ENCODE results near the gene TWSG1. TPM values are rescaled to one million over a fixed set of nuclear protein-coding genes. Genes with fewer than 3 reads are reported as not detected.
A peak's percentile ranks its signal among the peaks of the same experiment; 100 is the strongest.
"Not testable (repeated sequence)": the region's sequence is repeated elsewhere in the genome, so short reads cannot be mapped to it uniquely, and the experiment has no call there.

TWSG1 gene
- total RNA-seq, 1 donor from 2014 or later, result 9.9 TPM

GRCh38 chr18:9380621-9381395, 46.2 kb downstream of the TWSG1 start:
- H3K27ac Mint-ChIP-seq, result no peak overlapping the region
- intact Hi-C loops (cut with micrococcal nuclease), result no loop called here

GRCh38 chr18:9386879-9387278, 52.3 kb downstream of the TWSG1 start:
- Mint-ChIP-seq H3K9me3 (peaks cover 4% of the 10 kb centered on the region), H3K27ac (no peak overlapping the region), H3K27me3 (no peaks in the 10 kb centered on the region), H3K4me3 (no peak overlapping the region), H3K4me1 (no peaks in the 10 kb centered on the region), H3K36me3 (ENCODE audit: low read depth) (peaks cover 12% of the 10 kb centered on the region)
- DNase-seq, result no peak
- intact Hi-C loops (cut with micrococcal nuclease), result no loop called here

More at GRCh38 chr18:9380621-9381395, 46.2 kb downstream of the TWSG1 start:
- Mint-ChIP-seq H3K36me3 (ENCODE audit: low read depth) (no peaks in the 10 kb centered on the region), H3K4me3 (no peak overlapping the region), H3K27me3 (no peaks in the 10 kb centered on the region), H3K9me3 (no peaks in the 10 kb centered on the region), H3K4me1 (no peaks in the 10 kb centered on the region)
- no peak for DNase-seq

DNA sequence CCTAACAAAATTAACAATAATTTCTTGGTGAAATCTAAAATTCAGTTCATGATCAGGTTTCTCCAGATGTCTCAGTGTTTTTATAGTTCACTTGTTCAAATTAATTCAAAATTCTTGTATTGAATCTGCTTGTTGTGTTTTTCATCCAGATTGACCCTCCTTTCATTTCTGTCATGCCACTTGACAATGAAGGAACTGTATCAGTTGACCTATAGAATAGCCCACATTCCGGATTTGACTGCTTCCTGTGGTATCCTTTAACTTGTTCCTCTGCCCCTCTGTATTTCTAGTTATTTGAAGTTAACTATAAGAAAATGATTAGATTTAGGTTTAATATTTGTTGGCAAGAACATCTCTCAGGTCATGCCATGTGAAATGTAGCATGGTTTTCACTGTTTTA, 53.3 kb downstream of the TWSG1 start:
- no peak overlapping the region for H3K4me3 Mint-ChIP-seq

GRCh38 chr18:9389706-9390105, 55.1 kb downstream of the TWSG1 start:
- DNase-seq, result no peak
- no peak overlapping the region for H3K4me3 Mint-ChIP-seq
- H3K27me3 Mint-ChIP-seq, result no peaks in the 10 kb centered on the region
- intact Hi-C loops (cut with micrococcal nuclease), result no loop called here
- H3K36me3 Mint-ChIP-seq (ENCODE audit: low read depth), result peaks cover 15% of the 10 kb centered on the region
- no peaks in the 10 kb centered on the region for H3K4me1 Mint-ChIP-seq
- H3K9me3 Mint-ChIP-seq, result peaks cover 9% of the 10 kb centered on the region
- no peak overlapping the region for H3K27ac Mint-ChIP-seq

More for the DNA sequence above, 53.3 kb downstream of the TWSG1 start:
- Mint-ChIP-seq H3K36me3 (ENCODE audit: low read depth) (peaks cover 15% of the 10 kb centered on the region), H3K9me3 (peaks cover 9% of the 10 kb centered on the region), H3K4me1 (no peaks in the 10 kb centered on the region), H3K27me3 (no peaks in the 10 kb centered on the region), H3K27ac (no peak overlapping the region)
- no peak for DNase-seq
- intact Hi-C loops (cut with micrococcal nuclease), result no loop called here

- peaks cover 16% of the 10 kb centered on the region for H3K36me3 Mint-ChIP-seq (ENCODE audit: low read depth)
- no peaks in the 10 kb centered on the region for H3K4me1 Mint-ChIP-seq
- H3K27me3 Mint-ChIP-seq, result no peaks in the 10 kb centered on the region
- no peak overlapping the region for H3K27ac Mint-ChIP-seq
- peaks cover 9% of the 10 kb centered on the region for H3K9me3 Mint-ChIP-seq
- no peak for DNase-seq
- no peak overlapping the region for H3K4me3 Mint-ChIP-seq
- intact Hi-C loops (cut with micrococcal nuclease), result no loop called here
These were observed 58.2 kb downstream of the TWSG1 start for GRCh38 chr18:9392726-9393125.

GRCh38 chr18:9394046-9394445, 59.5 kb downstream of the TWSG1 start:
- DNase-seq, result no peak
- peaks cover 9% of the 10 kb centered on the region for H3K9me3 Mint-ChIP-seq
- no peak overlapping the region for H3K4me3 Mint-ChIP-seq
- no peaks in the 10 kb centered on the region for H3K27me3 Mint-ChIP-seq
- no peaks in the 10 kb centered on the region for H3K4me1 Mint-ChIP-seq
- no peak overlapping the region for H3K27ac Mint-ChIP-seq
- intact Hi-C loops (cut with micrococcal nuclease), result no loop called here
- H3K36me3 Mint-ChIP-seq (ENCODE audit: low read depth), result peaks cover 16% of the 10 kb centered on the region

DNA sequence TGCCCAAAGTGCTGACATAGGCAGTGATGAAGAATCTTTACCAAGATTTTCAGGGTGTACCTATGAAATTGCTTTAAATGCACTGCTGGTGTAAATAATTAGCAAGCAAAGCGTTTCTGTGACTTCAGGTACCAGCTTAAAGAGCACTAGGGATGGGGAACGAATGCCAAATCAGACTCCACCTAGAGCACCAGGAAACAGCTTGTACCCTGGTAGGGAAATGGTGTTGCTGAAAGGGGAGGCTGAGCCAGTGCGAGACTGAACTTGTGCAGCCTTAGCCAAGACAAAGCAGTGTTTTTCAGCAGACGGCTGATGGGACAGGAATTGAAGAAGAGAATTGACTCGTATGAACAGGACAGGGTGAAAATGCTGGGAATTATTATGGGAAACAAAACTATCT, 65.6 kb downstream of the TWSG1 start:
- H3K4me3 Mint-ChIP-seq, result no peak overlapping the region
- intact Hi-C loops (cut with micrococcal nuclease), result no loop called here

DNA sequence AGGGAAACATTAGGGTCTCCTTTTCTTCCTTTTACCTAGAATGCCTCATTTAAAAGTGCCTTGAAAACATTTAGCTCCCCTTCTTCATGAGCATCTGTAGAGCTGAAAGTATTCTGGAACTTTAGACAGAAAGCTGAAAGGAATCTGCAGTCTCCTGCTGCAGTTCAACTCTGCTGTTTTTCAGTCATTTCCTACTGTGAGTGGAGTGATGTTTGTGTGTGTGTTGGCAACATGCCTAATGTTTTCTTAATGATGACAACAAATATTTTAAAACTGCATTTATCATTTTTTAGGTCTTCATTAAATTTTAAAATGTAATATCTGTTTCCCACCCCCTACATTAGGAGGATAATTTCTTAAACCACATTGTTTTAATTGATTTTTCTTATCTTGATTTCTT, 66.6 kb downstream of the TWSG1 start:
- peaks cover 3% of the 10 kb centered on the region for H3K36me3 Mint-ChIP-seq (ENCODE audit: low read depth)
- no peak for DNase-seq
- no peaks in the 10 kb centered on the region for H3K9me3 Mint-ChIP-seq
- intact Hi-C loops (cut with micrococcal nuclease), result no loop called here
- H3K4me3 Mint-ChIP-seq, result no peak overlapping the region
- H3K27ac Mint-ChIP-seq, result no peak overlapping the region
- peaks cover 5% of the 10 kb centered on the region for H3K4me1 Mint-ChIP-seq
- H3K27me3 Mint-ChIP-seq, result peaks cover 1% of the 10 kb centered on the region

More for the DNA sequence above, 65.6 kb downstream of the TWSG1 start:
- DNase-seq, result no peak
- H3K27me3 Mint-ChIP-seq, result peaks cover 1% of the 10 kb centered on the region
- H3K27ac Mint-ChIP-seq, result no peak overlapping the region
- no peaks in the 10 kb centered on the region for H3K9me3 Mint-ChIP-seq
- peaks cover 5% of the 10 kb centered on the region for H3K4me1 Mint-ChIP-seq
- H3K36me3 Mint-ChIP-seq (ENCODE audit: low read depth), result peaks cover 3% of the 10 kb centered on the region

- H3K4me1 Mint-ChIP-seq; H3K27ac Mint-ChIP-seq; H3K4me3 Mint-ChIP-seq; H3K27me3 Mint-ChIP-seq; H3K36me3 Mint-ChIP-seq (ENCODE audit: low read depth); intact Hi-C loops (cut with micrococcal nuclease); DNase-seq; H3K9me3 Mint-ChIP-seq: not testable (repeated sequence)
These were observed 67.9 kb downstream of the TWSG1 start for GRCh38 chr18:9402358-9403007.

DNA sequence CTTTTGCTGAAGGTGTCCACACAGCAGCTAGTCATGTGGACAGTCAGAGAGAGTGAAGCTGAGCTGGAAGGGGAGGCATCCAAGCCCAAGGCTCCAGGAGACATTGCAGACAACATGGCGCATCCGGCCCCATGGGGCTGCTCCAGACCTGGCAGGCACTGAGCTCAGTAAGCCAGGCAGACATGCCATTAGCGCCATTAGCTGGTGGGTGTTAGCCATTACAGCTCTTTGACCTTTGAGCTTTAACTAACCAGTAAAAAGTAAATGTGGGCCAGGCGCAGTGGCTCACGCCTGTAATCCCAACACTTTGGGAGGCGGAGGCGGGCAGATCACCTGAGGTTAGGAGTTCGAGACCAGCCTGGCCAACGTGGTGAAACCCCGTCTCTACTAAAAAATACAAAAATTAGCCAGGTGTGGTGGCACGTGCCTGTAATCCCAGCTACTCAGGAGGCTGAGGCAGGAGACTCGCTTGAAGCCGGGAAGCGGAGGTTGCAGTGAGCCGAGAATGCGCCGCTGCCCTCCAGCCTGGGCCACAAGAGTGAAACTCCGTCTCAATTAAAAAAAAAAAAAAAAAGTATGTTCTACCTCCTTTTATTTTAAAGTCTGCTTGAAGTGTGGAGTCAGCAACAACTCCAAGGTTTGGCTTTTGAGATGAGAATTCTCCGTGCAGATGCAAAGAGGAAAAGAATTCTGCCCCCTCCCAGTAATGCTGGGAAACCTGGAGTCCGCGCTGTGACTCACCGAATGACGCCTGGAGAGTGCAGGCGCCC, 69.4 kb downstream of the TWSG1 start:
- no peak for DNase-seq
- Mint-ChIP-seq H3K27ac (no peak overlapping the region), H3K36me3 (ENCODE audit: low read depth) (peaks cover 2% of the 10 kb centered on the region), H3K4me3 (peak overlapping the region; percentile 67), H3K4me1 (peaks cover 5% of the 10 kb centered on the region), H3K27me3 (peaks cover 1% of the 10 kb centered on the region), H3K9me3 (no peaks in the 10 kb centered on the region)
- intact Hi-C loops (cut with micrococcal nuclease), result no loop called here

- no peak overlapping the region for H3K27ac Mint-ChIP-seq
- intact Hi-C loops (cut with micrococcal nuclease), result no loop called here
- peaks cover 3% of the 10 kb centered on the region for H3K27me3 Mint-ChIP-seq
- DNase-seq, result peak; percentile 66
- no peaks in the 10 kb centered on the region for H3K9me3 Mint-ChIP-seq
- H3K36me3 Mint-ChIP-seq (ENCODE audit: low read depth), result no peaks in the 10 kb centered on the region
- H3K4me1 Mint-ChIP-seq, result peaks cover 5% of the 10 kb centered on the region
- peak overlapping the region; percentile 67 for H3K4me3 Mint-ChIP-seq
These were observed 70.0 kb downstream of the TWSG1 start for GRCh38 chr18:9404565-9405060.

GRCh38 chr18:9405130-9405529, 70.6 kb downstream of the TWSG1 start:
- peaks cover 5% of the 10 kb centered on the region for H3K4me1 Mint-ChIP-seq
- peaks cover 4% of the 10 kb centered on the region for H3K27me3 Mint-ChIP-seq
- DNase-seq, result no peak
- no peak overlapping the region for H3K27ac Mint-ChIP-seq
- H3K36me3 Mint-ChIP-seq (ENCODE audit: low read depth), result no peaks in the 10 kb centered on the region
- H3K9me3 Mint-ChIP-seq, result peaks cover 4% of the 10 kb centered on the region
- intact Hi-C loops (cut with micrococcal nuclease), result no loop called here
- no peak overlapping the region for H3K4me3 Mint-ChIP-seq

DNA sequence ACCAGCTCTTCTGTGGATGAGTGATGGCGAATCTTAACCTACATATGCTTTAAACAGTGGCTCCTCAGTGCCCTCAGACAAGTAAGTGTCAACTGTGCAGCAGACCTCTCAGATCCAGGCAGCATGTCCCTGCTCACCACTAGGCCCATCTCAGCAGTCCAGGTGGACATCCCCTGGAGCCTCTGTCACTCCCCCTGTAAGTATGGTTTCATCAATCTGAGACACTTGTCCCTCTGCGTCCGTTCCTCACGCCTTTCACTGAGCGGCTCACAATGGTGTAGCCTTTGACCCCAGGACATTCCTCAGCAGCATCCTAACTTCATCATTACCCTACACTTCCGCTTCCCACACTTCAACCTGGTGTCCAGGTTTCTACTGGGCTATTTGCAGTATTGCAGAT, 71.4 kb downstream of the TWSG1 start:
- intact Hi-C loops (cut with micrococcal nuclease), result no loop called here

DNA sequence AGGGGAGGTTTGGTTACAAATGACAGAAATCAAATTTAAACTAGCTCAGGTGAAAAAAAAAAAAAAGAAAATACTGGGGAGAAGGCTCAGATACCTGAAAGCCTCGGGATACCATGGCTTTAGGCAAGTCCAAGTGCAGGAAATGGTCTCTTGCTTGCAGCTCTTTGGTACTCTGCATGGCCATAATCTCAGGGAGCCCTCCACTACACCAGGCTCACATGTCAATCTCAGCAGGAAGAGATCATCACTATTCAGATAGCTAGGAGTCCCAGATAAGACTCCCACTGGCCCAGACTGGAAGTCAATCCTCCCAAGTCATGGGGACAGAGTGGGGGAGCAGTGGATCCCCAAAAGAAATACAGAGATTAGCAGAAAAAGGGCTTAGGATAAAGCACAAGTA, 75.9 kb downstream of the TWSG1 start:
- Mint-ChIP-seq H3K4me1 (no peaks in the 10 kb centered on the region), H3K9me3 (peaks cover 8% of the 10 kb centered on the region), H3K36me3 (ENCODE audit: low read depth) (no peaks in the 10 kb centered on the region), H3K4me3 (no peak overlapping the region), H3K27ac (no peak overlapping the region), H3K27me3 (peaks cover 8% of the 10 kb centered on the region)
- DNase-seq, result no peak
- intact Hi-C loops (cut with micrococcal nuclease), result no loop called here

More for the DNA sequence above, 71.4 kb downstream of the TWSG1 start:
- Mint-ChIP-seq H3K27ac (no peak overlapping the region), H3K4me3 (no peak overlapping the region), H3K9me3 (peaks cover 8% of the 10 kb centered on the region), H3K4me1 (peaks cover 5% of the 10 kb centered on the region), H3K27me3 (peaks cover 4% of the 10 kb centered on the region), H3K36me3 (ENCODE audit: low read depth) (no peaks in the 10 kb centered on the region)
- DNase-seq, result no peak
